GM12891 (cell line): ENCODE results near the gene ZNF821.

ENCODE experiments used
- POLR2A ChIP-seq: IDR thresholded peaks from 2 replicates; pipeline ENCODE4 v1.6.1; 2011; ENCODE audit warnings: low read depth, low read length, control low read depth
- POLR2AphosphoS5 ChIP-seq: IDR thresholded peaks from 2 replicates; pipeline ENCODE4 v1.6.1; 2011; ENCODE audit warnings: low read depth, low read length, control low read depth

- TF ChIP-seq POLR2A, result no peak
- TF ChIP-seq POLR2AphosphoS5, result no peak
Measured at GRCh38 chr16:71840052-71840451, 43.9 kb downstream of the ZNF821 start.
